ENCODE results near the gene DOC2B.

GRCh38 chr17:199191-199604, 17.7 kb upstream of the DOC2B start:
- TF ChIP-seq CTCF (IDR thresholded peaks at IDR 0.05) (no peak), EP300 (IDR thresholded peaks at IDR 0.05) (no peak)

Data from sigmoid colon (tissue), 4 donors.